Cerebellar nuclear complex (tissue), 1 donor: Measurements from ENCODE around the gene ANAPC5.
A peak's percentile ranks its signal among the peaks of the same experiment; 100 is the strongest.

ENCODE experiments used
- DNase-seq, 2 experiments: peaks; one replicate each; lab custom pipeline; 2025; lab: John Stamatoyannopoulos, UW

The ANAPC5 gene

DNA sequence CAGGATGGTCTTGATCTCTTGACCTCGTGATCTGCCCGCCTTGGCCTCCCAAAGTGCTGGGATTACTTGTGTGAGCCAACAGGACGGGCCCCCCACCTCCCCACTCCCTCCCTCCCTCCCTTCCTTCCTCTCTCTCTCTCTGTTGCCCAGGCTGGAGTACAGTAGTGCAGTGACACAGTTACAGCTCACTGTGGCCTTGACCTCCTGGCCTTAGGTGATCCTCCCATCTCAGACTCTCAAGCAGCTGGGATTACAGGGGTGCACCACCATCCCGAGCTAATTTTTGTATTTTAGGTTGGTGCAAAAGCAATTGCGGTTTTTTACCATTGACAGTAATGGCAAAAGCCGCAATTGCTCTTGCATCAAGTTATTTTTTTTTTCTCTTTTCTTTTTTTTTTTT lies 19.2 kb upstream of the ANAPC5 start:
- no peak for DNase-seq

DNA sequence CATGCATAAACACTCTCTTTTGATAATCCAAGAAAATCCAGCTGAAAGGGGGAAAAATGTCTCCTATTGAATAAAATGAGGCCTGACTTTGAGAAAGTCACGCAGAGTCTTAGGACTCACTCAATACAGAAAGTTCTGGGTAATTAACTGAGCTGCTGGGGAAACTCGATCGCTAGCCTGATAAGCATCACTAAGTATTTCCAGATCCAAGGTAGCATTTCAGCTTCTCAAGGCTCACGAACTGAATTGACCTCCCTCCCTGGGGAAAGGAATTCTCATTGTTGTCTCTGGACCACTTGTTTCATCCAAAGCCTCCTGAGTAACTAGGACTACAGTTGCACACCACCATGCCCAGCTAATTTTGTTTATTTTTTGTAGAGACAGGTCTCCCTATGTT lies 13.8 kb upstream of the ANAPC5 start:
- DNase-seq: no peak

DNA sequence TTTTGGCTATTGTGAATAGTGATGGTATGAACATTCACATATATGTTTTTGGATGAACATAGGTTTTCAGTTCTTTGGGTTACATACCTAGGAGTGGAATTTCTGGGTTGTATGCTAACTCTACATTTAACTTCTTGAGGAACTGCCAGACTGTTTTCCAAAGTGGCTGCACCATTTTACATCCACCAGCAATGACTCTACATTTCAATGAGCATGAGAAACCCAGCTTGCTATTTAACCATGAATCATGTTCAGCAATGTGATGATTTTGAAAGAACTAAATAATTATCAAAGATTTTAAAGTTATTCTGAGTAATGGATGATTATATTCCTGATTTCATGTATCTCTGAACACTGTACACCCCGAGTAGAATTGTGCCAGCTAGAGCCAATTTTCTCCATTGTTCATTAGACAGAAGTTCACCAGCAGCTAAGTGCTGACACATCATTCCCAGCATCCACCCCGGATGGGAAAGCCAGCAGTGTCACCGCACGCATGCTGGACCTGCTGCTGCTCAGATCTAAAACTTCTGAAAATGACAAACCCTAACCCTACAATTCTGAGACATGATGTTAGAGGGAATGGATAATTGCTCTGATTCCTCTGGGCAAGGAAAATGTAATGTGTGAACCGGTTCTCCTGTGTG lies 13.3 kb upstream of the ANAPC5 start:
- no peak for DNase-seq

DNA sequence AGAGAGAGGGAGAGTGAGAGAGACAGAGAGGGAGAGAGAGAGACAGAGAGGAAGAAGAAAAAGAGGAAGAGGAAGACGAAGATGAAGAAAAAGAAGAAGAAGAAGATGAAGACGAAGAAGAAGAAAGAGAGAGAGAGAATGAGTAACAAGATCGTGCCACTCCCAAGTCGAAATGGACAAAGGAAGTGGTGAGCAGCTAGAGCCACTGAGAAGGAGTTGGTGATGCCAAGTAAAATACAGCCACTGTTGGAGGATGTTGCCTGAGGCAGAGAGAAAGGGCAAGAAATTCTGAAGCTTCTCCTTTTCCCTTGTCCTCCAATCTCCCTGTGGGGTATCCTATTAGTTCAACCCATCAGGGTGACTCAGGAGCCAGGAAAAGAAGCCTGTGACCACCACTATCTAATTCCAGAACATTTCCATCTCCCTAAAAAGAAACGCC lies 12.5 kb upstream of the ANAPC5 start:
- no peak for DNase-seq

DNA sequence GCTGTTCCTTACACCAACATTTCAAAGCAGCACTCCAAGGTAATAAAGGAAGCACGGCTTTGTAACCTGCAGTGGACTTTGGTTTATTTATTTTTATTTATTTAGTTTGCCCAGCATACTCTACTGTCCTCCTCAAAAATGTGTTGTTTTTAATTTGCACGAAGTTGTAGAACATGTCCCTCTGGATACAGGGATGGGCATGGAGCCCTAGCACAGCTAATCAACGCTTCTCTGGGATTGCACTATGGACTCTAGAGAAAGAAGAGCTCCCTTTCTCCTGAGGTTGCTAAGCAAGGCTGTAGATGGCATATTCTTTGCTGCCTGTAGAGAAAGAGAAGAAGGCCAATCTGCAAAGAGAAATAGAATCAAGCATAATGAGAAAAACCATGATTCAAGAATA lies 5.9 kb upstream of the ANAPC5 start:
- DNase-seq: no peak

DNA sequence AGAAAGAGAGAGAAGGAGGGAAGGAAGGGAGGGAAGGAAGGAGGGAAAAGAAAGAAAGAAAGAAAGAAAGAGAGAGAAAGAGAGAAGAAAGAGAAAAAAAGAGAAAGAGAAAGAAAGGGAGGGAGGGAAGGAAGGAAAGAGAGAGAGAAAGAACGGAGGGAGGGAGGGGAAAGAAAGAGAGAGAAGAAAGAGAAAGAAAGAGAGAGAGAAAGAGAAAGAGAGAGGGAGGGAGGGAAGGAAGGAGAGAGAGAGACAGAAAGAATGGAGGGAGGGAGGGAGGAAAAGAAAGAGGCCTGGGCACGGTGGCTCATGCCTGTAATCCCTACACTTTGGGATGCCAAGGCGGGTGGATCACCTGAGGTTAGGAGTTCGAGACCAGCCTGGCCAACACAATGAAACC lies 5.1 kb upstream of the ANAPC5 start:
- DNase-seq: no peak

DNA sequence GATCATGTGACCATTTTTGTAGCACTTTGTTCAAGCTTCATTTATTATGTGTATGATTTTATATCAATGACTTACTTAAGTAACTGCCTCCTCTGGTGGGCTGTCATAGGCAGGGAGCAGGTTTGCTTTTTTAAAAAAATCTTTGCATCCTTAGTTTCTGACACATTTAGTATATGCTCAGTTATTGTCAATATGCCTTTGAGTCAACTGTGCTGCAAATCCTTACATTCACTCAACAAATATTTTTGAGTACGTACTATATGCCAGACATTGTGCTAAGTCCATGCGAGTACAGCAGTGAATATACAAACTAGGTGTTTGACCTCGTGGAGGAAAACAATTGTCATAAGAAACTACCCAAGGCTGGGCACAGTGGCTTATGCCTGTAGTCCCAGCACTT lies 4.4 kb upstream of the ANAPC5 start:
- DNase-seq: no peak

DNA sequence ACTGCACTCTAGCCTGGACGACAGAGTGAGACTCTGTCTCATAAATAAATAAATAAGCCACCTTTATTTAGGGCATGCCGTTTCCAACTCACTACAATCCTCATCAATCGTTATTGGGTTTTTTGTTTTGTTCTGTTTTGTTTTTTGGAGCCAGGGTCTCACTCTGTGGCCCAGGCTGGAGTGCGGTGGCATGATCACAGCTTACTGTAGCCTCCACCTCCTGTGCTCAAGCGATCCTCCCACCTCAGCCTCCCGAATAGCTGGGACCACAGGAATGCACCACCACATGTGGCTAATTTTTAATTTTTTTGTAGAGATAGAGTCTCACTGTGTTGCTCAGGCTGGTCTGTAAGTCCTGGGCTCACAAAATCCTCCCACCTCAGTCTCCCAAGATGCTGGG lies 3.6 kb upstream of the ANAPC5 start:
- DNase-seq: no peak

DNA sequence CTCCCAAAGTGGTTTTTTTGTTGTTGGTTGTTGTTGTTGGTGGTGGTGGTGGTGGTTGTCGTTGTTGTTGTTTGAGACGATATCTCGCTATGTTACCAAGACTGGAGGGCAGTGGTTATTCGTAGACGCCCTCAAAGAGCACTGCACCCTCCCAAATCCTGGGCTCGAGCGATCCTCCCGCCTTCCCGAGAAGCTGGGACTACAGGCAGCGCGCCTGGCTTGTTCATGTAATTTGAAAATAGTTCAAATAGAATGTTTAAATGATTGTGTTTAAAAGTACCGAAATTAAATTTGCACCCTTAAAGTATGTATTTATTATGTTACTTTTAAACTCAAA lies 439 bp upstream of the ANAPC5 start:
- peak in 1 of 2 experiments; percentile 79 for DNase-seq

DNA sequence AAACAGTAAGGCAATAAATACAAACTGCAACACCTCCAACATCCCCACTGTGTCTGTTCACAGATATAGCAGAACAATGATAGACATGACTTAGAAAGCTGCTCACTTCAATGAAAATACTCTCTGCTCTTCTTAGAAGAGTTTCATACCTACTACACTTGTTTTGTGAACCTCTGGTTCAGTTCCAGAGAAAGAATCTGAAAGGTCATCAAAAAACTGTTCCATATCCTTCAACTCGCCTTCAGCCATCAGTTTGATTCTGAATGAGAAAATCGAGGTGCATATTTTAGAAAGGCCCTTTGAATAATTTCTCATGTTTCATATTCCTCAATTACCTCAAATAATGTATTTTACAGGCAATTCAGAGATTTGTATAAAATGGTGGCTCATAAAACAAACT lies 5.5 kb downstream of the ANAPC5 start:
- no peak for DNase-seq

DNA sequence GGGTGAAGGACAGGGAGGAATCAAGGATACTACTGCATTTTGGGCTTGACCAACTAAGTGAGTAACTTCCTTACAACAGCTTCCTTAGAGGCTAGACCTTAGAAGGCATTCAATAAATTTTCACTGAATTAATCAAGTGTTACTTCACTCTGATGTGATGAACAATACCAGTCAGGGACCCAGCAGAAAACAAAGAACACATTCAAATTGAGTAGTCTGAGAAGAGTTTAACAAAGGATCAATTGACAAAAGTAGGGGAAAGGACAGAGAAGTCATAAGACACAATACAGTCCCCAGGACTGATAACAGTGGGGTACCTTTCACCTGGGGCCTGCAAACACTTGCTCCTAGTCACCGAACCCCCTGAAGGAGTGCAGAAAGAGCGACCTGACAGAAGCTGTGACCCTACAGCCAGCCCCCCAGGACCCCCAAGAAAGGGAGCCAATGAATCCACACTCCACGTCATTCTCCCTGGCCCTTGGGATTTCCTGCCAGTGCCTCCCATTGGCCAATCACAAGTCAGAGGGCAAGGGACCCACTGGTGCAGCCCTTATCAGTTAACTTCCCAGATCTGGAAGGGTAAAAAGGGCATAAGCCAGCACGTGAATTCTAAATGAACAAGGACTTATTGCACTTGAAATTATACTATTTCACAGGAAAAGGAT lies 6.9 kb downstream of the ANAPC5 start:
- DNase-seq: no peak

DNA sequence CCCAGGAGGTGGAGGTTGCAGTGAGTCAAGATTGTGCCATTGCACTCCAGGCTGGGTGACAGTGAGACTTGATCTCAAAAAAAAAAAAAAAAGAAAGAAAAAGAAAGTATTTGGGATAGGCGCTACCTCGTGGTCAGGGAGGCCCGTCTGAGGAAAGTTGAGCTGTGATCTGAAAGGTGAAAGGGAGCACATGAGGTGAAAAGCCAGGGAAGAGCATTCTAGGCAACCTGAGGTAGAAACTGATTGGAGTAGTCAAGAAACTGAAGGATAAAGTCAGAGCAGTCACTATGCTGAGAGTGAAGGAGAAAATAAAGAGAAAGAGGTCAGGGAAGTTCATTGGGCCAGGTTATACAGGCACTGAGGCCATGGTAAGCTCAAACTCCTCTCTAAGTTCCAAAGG lies 7.7 kb downstream of the ANAPC5 start:
- no peak for DNase-seq

DNA sequence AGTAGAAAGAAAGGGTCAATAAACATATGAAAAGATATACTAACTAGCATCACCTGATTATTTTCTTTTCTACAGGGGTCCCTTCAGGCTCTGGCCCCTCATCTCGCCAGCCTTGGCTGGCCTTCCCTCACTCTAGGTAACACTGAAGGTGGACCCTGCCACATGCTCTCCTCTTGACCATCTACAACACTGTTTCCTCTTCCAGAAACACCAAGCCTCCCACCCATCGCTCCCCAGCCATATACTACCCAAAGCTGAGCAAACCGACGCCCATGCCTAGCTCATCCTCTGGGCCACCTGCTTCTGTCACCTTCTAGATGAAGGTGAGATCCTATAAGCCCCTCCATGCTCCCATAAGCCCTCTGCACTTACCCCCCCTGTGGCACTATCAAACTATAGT lies 14.8 kb downstream of the ANAPC5 start:
- no peak for DNase-seq

DNA sequence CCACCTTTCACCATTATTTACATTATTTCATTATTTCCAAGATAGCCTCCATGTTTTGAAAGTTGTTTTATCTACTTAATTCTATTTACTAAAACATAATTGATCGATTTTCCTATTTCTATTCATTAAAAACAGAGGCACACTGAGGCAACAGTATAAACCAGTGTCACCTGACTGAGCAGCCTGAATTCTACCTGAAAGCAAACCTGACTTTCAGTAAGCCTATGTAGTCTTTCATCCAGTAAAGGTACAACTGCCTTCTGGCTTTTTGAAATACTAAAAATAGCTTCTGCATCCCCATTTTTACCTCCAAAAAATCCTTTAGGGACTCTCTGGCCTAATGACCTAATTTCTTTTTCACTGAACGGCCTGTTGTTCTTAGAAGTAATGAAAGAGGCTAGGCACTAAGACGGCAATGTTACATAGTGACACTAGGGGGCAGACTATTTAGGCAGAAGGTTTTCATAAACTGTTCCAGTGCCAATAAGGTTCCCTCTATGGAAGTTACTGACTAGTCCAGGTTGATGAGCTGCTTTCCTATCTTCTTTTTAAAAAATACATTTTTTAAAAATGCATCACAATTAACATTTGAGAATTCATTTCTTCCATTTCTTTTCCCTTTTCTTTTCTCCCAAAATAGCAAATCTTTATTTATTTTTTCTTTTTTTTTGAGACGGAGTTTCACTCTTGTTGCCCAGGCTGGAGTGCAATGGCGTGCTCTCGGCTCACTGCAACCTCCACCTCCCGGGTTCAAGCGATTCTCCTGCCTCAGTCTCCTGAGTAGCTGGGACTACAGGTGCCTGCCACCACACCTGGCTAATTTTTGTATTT lies 17.5 kb downstream of the ANAPC5 start:
- DNase-seq: peak in 1 of 2 experiments; percentile 5

DNA sequence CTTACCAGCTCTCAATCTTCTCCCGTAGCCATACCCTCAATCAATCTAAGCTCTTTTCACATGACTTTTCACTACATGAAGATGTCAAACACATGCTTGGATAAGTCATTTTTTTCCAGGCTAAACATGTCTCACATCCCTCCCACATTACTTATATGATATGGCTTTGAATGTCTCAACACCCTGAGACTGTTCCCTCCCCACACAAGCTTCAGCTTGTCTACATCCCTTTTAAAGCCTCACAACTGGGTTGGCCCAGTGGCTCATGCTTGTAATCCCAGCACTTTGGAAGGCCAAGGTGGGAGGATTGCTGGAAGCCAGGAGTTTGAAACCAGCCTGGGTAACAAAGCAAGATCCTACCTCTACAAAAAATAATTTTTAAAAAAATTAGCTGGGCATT lies 18.5 kb downstream of the ANAPC5 start:
- DNase-seq: no peak

DNA sequence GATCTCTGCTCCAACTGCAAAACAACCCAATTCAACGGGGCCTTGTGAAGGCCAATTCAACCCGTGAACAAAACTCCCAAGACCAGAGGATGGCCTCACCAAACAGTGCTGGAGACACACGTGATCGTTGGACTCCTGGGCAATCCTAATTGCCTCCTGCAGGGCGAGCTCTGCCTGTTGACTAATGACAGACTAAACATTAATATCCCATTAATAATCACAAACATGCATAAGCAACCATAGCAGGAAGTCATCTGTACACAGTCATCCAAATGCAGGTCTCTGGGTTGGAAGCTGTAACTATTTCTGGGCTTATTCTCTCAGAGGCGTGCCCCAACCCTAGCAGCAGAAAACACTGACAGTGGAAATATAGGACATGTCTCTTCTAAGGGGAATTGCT lies 21.0 kb downstream of the ANAPC5 start:
- DNase-seq: no peak

DNA sequence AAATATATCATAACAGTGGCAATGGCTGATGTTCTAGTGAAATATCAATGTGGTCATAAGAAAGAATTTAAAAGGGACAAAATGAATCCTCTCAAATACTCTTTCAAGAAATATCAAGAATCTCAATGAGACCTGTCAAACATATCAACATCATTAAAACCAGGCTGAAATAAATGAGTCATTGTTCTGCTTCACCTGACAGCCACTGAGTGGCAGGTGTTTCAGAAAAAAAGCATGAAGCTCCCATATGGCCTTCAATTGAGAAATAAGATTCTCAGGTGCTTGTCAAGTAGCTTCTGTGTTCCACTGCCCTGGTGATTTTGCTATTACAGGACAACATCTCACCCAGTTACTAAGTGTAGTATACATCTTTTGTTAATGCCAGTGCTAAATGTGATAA lies 21.5 kb downstream of the ANAPC5 start:
- no peak for DNase-seq

DNA sequence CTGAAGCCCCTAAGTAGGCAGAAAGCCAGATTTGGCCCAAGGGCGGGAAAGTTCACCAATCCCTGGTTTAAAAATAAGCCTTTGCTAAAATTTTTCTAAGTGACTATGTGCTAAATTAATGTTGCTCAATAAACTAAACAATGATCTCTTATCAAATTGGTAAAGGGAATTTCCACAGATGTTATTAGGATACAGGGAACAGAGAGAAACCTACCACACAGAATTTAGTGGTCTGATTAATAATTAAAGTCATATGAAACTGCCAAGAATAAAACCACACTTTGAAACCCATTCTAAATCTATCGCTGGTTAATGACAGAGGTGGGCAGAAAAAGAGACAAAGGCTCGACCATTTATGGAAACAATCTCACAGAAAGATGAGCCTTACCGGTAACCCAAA lies 22.0 kb downstream of the ANAPC5 start:
- no peak for DNase-seq

DNA sequence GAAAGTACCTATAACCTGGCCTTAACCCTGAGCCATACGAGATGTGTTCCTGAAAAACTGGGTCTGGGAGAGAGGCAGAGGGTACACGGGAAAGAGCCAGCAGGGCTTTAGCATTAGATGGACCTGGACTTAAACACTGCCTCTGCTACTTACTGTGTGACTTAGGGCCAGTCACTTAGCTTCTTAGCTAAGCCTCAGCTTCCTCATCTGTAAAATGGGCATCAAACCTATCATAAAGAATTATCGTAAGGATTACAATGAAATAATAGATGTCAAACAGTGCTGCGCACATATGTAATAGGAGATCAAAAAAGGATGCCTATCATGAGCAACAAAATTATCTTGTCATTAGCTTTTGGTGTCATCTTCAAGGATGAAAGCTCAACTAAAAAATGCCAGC lies 23.6 kb downstream of the ANAPC5 start:
- no peak for DNase-seq

DNA sequence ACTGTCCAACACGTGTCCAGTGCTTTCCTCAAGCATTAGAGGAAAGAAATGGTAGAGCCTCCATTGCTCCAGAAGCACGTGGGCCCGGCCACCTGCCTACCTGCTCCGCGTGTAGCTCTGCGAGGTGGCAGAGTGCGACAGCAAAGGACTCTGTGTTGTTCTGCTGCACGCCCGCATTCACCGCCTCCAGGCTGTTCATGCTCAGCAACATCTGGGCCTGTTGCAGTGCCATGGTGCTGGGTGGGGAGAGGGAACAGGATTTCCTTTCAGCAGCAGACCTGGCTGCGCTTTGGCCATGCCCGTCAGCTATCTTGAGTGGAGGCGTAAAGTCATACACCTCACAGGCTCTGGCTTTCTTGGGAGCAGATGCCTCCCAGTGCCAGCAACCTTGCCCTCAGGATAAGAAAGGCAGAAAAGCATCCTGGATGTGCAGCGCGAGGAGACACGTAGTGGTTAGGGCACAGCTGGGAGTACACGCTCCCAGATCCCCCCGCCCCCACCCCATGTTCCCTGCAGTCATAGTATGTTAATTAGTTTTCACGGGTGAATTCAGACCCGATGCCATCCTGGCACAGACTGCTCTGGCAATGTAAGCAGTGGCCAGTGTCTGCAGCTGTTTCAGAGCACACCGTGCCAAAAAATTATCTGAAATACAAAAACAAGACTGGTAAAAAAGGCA lies 25.1 kb downstream of the ANAPC5 start:
- DNase-seq: no peak

DNA sequence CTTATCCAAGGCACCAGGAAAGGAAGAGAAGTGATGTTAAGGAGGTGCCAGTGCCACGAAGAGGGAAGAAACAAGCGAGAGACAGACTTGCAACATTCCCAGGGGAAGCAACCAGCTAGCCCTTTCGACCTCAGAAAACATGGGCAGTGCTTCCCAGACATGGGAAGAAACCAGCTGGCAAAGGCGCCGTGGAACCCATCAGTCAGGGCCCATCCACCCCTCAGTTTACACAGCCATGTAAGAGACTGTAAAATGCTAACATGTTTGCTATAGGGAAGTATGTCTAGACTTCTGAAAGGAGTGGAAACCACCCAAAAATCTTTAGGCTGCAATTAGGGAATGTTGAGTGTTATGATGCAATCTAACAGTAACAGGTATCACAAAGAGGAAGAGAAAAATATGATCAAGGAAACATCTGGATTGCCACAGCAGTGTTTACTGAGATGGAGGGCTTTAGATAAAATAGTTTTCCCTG lies 26.3 kb downstream of the ANAPC5 start:
- DNase-seq: no peak

DNA sequence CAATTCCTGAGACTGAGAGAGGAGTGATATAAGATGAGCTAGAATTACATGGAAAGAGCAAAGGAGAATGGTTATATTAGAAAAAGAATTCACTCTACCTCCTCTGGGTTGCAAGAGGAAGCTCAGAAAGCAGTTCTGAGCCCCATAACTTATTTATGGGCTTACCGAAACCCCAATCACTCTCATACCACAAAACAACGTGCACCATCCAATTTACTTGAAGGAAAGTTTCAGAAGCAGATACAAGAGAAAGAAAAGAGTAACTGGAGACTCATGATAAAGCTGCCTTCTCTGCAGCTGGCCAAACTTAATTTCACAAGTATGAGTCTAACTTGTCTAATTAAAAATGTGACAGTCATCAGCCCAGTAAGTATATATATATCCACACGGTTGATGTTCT lies 28.3 kb downstream of the ANAPC5 start:
- no peak for DNase-seq

DNA sequence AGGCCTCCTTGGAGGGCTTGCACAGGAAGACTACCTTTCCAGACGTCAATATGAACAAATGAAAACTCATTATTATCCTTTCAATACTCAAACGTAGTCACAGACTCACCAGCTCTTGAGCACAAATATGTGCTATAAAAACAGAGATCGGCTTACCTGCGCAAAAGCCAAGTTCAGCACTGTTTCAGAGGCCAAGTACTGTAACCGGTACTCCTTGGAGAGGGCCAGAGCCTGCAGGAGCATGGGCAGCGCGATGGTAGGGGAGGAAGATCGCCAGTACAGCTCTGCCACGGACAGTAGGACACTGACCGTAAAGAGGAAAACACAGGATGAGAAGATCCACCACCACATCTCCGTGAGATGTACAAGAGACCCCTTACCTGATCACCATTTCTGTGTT lies 34.1 kb downstream of the ANAPC5 start:
- DNase-seq: no peak
